Measurements from ENCODE around the gene CES1. TPM values are rescaled to one million over a fixed set of nuclear protein-coding genes. Genes with fewer than 3 reads are reported as not detected.

Gene CES1
- total and polyA plus RNA-seq, 4 donors: 61.8 to 598 (median 166) TPM

GRCh38 chr16:55775857-55776256 is 57.0 kb downstream of the CES1 start:
- Histone ChIP-seq H3K27me3 (ENCODE audit: control insufficient read depth in 3 of 3, insufficient read depth in 3 of 3, low read length in 2 of 3) (peaks cover 0 to 3% (median 0%) of the 10 kb centered on the region in 3 donors), H3K9me3 (ENCODE audit: control insufficient read depth in 4 of 4, insufficient read depth in 3 of 4, low read length in 3 of 4) (no peaks in the 10 kb centered on the region), H3K4me1 (ENCODE audit: control insufficient read depth in 5 of 5, insufficient read depth in 5 of 5, low read length in 5 of 5) (no peaks in the 10 kb centered on the region), H3K36me3 (ENCODE audit: control insufficient read depth in 4 of 4, insufficient read depth in 4 of 4, low read length in 4 of 4) (peaks cover 0 to 17% (median 0%) of the 10 kb centered on the region in 4 donors), H3K4me3 (no peak overlapping the region), H3K9ac (ENCODE audit: insufficient read depth in 1 of 2, low read length in 2 of 2) (no peak overlapping the region), H3K27ac (ENCODE audit: low read depth in 1 of 2, low read length in 1 of 2) (no peak overlapping the region)
- DNase-seq (no peak), ATAC-seq (ENCODE audit: insufficient read depth, low FRiP score) (no peak)
- WGBS, 2 donors: 71 to 85% methylated on average over 4 of the region's 4 CpGs
- no peak for TF ChIP-seq CTCF (IDR thresholded peaks at IDR 0.05; ENCODE audit: control extremely low read depth, extremely low read depth)

GRCh38 chr16:55773859-55774549 is 58.9 kb downstream of the CES1 start:
- no peak for ATAC-seq (ENCODE audit: insufficient read depth, low FRiP score)
- no peak overlapping the region for H3K4me3 ChIP-seq

GRCh38 chr16:55765161-55765560 is 67.7 kb downstream of the CES1 start:
- 42 to 64% methylated on average over 3 of the region's 3 CpGs for WGBS, 2 donors
- Histone ChIP-seq H3K27me3 (ENCODE audit: control insufficient read depth in 3 of 3, insufficient read depth in 3 of 3, low read length in 2 of 3) (no peaks in the 10 kb centered on the region), H3K27ac (ENCODE audit: low read depth in 1 of 2, low read length in 1 of 2) (no peak overlapping the region), H3K4me3 (no peak overlapping the region), H3K36me3 (ENCODE audit: control insufficient read depth in 4 of 4, insufficient read depth in 4 of 4, low read length in 4 of 4) (no peaks in the 10 kb centered on the region), H3K4me1 (ENCODE audit: control insufficient read depth in 5 of 5, insufficient read depth in 5 of 5, low read length in 5 of 5) (peaks cover 0 to 11% (median 0%) of the 10 kb centered on the region in 5 donors), H3K9ac (ENCODE audit: insufficient read depth in 1 of 2, low read length in 2 of 2) (no peak overlapping the region), H3K9me3 (ENCODE audit: control insufficient read depth in 4 of 4, insufficient read depth in 3 of 4, low read length in 3 of 4) (no peaks in the 10 kb centered on the region)
- no peak for TF ChIP-seq CTCF (IDR thresholded peaks at IDR 0.05; ENCODE audit: control extremely low read depth, extremely low read depth)
- no peak for DNase-seq
- ATAC-seq (ENCODE audit: insufficient read depth, low FRiP score): no peak

More at GRCh38 chr16:55773859-55774549, 58.9 kb downstream of the CES1 start:
- Histone ChIP-seq H3K9ac (ENCODE audit: insufficient read depth in 1 of 2, low read length in 2 of 2) (no peak overlapping the region), H3K36me3 (ENCODE audit: control insufficient read depth in 4 of 4, insufficient read depth in 4 of 4, low read length in 4 of 4) (peaks cover 0 to 20% (median 0%) of the 10 kb centered on the region in 4 donors), H3K27me3 (ENCODE audit: control insufficient read depth in 3 of 3, insufficient read depth in 3 of 3, low read length in 2 of 3) (no peaks in the 10 kb centered on the region), H3K27ac (ENCODE audit: low read depth in 1 of 2, low read length in 1 of 2) (no peak overlapping the region), H3K9me3 (ENCODE audit: control insufficient read depth in 4 of 4, insufficient read depth in 3 of 4, low read length in 3 of 4) (no peaks in the 10 kb centered on the region), H3K4me1 (ENCODE audit: control insufficient read depth in 5 of 5, insufficient read depth in 5 of 5, low read length in 5 of 5) (no peaks in the 10 kb centered on the region)
- no peak for TF ChIP-seq CTCF (IDR thresholded peaks at IDR 0.05; ENCODE audit: control extremely low read depth, extremely low read depth)
- 75 to 80% methylated on average over 14 of the region's 14 CpGs for WGBS, 2 donors
- DNase-seq: no peak

All from lung (tissue), 12 donors.